Measurements from ENCODE around the gene NDUFB10. TPM values are rescaled to one million over a fixed set of nuclear protein-coding genes. Genes with fewer than 3 reads are reported as not detected.

The NDUFB10 gene
- total and polyA plus RNA-seq, 2 experiments from 2014 or later: 244 to 495 TPM

GRCh38 chr16:1998852-1999801 lies 39.8 kb downstream of the NDUFB10 start:
- Mint-ChIP-seq H3K4me1 (no peaks in the 10 kb centered on the region; the same call in 1 of the 3 replicates), H3K4me3 (no peak overlapping the region), H3K27me3 (ENCODE audit: insufficient read depth, low read depth, poor library complexity) (peaks cover 3% of the 10 kb centered on the region), H3K36me3 (ENCODE audit: low read depth) (peaks cover 31% of the 10 kb centered on the region), H3K9me3 (no peaks in the 10 kb centered on the region), H3K27ac (no peak overlapping the region)
- peaks cover 15% of the 10 kb centered on the region; the same call in 1 of the 2 replicates for H3F3A ChIP-seq (replicated peaks; ENCODE audit: low read depth)
- peaks cover 1% of the 10 kb centered on the region; the same call in 1 of the 2 replicates for H3K4me1 ChIP-seq (ENCODE audit: insufficient read depth)
- H2AFZ ChIP-seq: no peak overlapping the region
- no peak overlapping the region for H3K4me3 ChIP-seq
- peaks cover 6% of the 10 kb centered on the region; the same call in 1 of the 2 replicates for H3K79me2 ChIP-seq (replicated peaks; ENCODE audit: insufficient read depth)
- no peaks in the 10 kb centered on the region; the same call in 1 of the 2 replicates for H3K36me3 ChIP-seq (ENCODE audit: insufficient read depth)
- no peak for DNase-seq (ENCODE audit: low spot score)
- TF ChIP-seq EZH2 (IDR thresholded peaks at IDR 0.05; ENCODE audit: low read depth, unreplicated experiment): no peak
- TF ChIP-seq JUNB (IDR thresholded peaks at IDR 0.05; ENCODE audit: unreplicated experiment): no peak
- no peaks in the 10 kb centered on the region for H3K27me3 ChIP-seq (ENCODE audit: insufficient read depth)
- ATAC-seq: no peak
- no peaks in the 10 kb centered on the region for H3K9me2 ChIP-seq (ENCODE audit: insufficient read depth)
- H4K20me1 ChIP-seq (replicated peaks; ENCODE audit: insufficient read depth): peaks cover 2% of the 10 kb centered on the region
- no peak overlapping the region for H3K4me2 ChIP-seq
- no peak overlapping the region for H3K27ac ChIP-seq (ENCODE audit: low read depth)

GRCh38 chr16:1999866-2000514 lies 40.7 kb downstream of the NDUFB10 start:
- H3K4me1 Mint-ChIP-seq: peaks cover 7% of the 10 kb centered on the region
- H3K36me3 ChIP-seq (ENCODE audit: insufficient read depth): no peaks in the 10 kb centered on the region; the same call in 1 of the 2 replicates
- H3K27me3 Mint-ChIP-seq (ENCODE audit: insufficient read depth, low read depth, poor library complexity): peaks cover 4% of the 10 kb centered on the region
- H4K20me1 ChIP-seq (replicated peaks; ENCODE audit: insufficient read depth): peaks cover 7% of the 10 kb centered on the region
- no peak for TF ChIP-seq CREB1 (CRISPR knock-in tag; IDR thresholded peaks at IDR 0.05; ENCODE audit: low read depth)
- no peak for TF ChIP-seq POLR2AphosphoS5 (IDR thresholded peaks at IDR 0.05; ENCODE audit: low read depth)
- TF ChIP-seq ZNF462 (CRISPR knock-in tag; IDR thresholded peaks at IDR 0.05): no peak
- no peak for TF ChIP-seq ZNF114 (CRISPR knock-in tag; IDR thresholded peaks at IDR 0.05)
- TF ChIP-seq ZNF331 (CRISPR knock-in tag; IDR thresholded peaks at IDR 0.05; ENCODE audit: low read depth): no peak
- no peak overlapping the region for H3K4me3 Mint-ChIP-seq
- no peak overlapping the region for H3K27ac ChIP-seq (ENCODE audit: low read depth)
- H3K79me2 ChIP-seq (replicated peaks; ENCODE audit: insufficient read depth): peaks cover 6% of the 10 kb centered on the region; the same call in 1 of the 2 replicates
- no peaks in the 10 kb centered on the region for H3K9me2 ChIP-seq (ENCODE audit: insufficient read depth)
- H3K27ac Mint-ChIP-seq: no peak overlapping the region
- no peak overlapping the region for H3K4me2 ChIP-seq
- H3K27me3 ChIP-seq (ENCODE audit: insufficient read depth): no peaks in the 10 kb centered on the region
- H3K4me3 ChIP-seq: no peak overlapping the region
- H3K36me3 Mint-ChIP-seq (ENCODE audit: low read depth): peaks cover 31% of the 10 kb centered on the region
- no peak overlapping the region for H2AFZ ChIP-seq
- DNase-seq (ENCODE audit: low spot score): no peak
- peaks cover 24% of the 10 kb centered on the region; the same call in 1 of the 2 replicates for H3F3A ChIP-seq (replicated peaks; ENCODE audit: low read depth)
- ATAC-seq: no peak
- peaks cover 8% of the 10 kb centered on the region; the same call in 1 of the 2 replicates for H3K4me1 ChIP-seq (ENCODE audit: insufficient read depth)
- H3K9me3 Mint-ChIP-seq: no peaks in the 10 kb centered on the region
